Prostate gland (tissue), 2 donors: ENCODE measurements around the gene MTERF2. TPM values are rescaled to one million over a fixed set of nuclear protein-coding genes. Genes with fewer than 3 reads are reported as not detected.

Experiments used
- DNase-seq: peaks from one replicate; pipeline ENCODE4 v3.0.0-alpha.2; 2019; ENCODE audit warnings: low spot score
- H3K27ac ChIP-seq, 2 donors: fragments of 200-600 bp; sonication (generic); 2 replicates each; pipeline ENCODE4 v1.5.1; 2017 to 2019
- H3K27me3 ChIP-seq: fragments of 200-600 bp; sonication (generic); replicated peaks from 2 replicates; pipeline ENCODE4 v1.5.1; 2019; ENCODE audit not compliant: insufficient read depth
- H3K36me3 ChIP-seq, 2 donors: fragments of 200-600 bp; sonication (generic); 1 replicate in 1 of 2; 2 replicates in 1 of 2; pipeline versions ENCODE4 v1.5.1 to v1.8.1; 2017 to 2019
- H3K4me1 ChIP-seq: fragments of 200-600 bp; sonication (generic); replicated peaks from 2 replicates; pipeline ENCODE4 v1.5.1; 2019
- H3K4me3 ChIP-seq, 2 donors: fragments of 200-600 bp; sonication (generic); 2 replicates each; pipeline ENCODE4 v1.5.1; 2017 to 2019
- H3K9me3 ChIP-seq: fragments of 200-600 bp; sonication (generic); 2 replicates; pipeline ENCODE4 v1.5.1; 2017
- POLR2A ChIP-seq: fragments of 450-650 bp; IDR thresholded peaks from one replicate; pipeline ENCODE4 v1.6.1; 2016; ENCODE audit warnings: antibody characterized with exemption, mild to moderate bottlenecking
- POLR2AphosphoS5 ChIP-seq: sonication (generic); formaldehyde crosslinking; IDR thresholded peaks from one replicate; pipeline ENCODE4 v1.6.1; 2017; ENCODE audit warnings: antibody characterized with exemption
- WGBS: methylation state at CpG from one replicate; pipeline ENCODE4 v1.1.5; 2018; 5-methylcytosine and 5-hydroxymethylcytosine counted together
- intact Hi-C: fragments of 100-400 bp; cut with DNase I; formaldehyde crosslinking; loops from one replicate; pipeline ENCODE4 v1.14.2; 2022
- total RNA-seq, 2 donors: library from RNA; depleted of rRNA; stranded (reverse); fragments of >200 nt; gene quantifications; one replicate each; pipeline ENCODE4 v1.1.0, GENCODE V29; 2016
- TF ChIP-seq, protein P1 (sequence below), 4 experiments: fragments of 200-600 bp in 2 of 4; fragments of 450-650 bp in 2 of 4; sonication (generic) in 2 of 4; IDR thresholded peaks; 1 replicate in 3 of 4; 2 replicates in 1 of 4; pipeline ENCODE4 v1.5.1; 2016 to 2019; ENCODE audit warnings: antibody characterized with exemption in 4 of 4, mild to moderate bottlenecking in 2 of 4, moderate library complexity in 2 of 4

The MTERF2 gene
- total RNA-seq, 2 donors from 2014 or later, result 11.3 to 18.1 TPM

DNA sequence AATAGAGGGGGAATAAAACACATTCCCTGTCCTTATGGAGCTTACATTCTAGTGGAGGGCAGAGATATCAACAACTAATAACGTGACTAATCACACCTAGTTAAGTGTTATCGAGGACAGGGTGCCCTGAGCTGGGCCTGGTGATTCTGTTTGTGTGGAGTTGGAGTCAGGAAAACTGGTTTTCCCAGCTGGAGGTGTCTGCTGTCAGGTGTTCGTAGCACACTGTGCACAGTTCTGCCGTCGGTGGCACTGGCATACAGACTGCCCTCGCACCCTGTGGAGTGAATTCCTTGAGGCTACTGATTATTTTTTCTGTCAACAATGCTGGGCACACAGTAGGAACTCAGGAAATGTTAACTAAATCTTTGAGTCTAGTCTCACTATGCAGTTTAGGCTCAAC lies 900 bp upstream of the MTERF2 start:
- TF ChIP-seq POLR2AphosphoS5 (no peak), POLR2A (no peak)
- TF ChIP-seq, protein P1, sequence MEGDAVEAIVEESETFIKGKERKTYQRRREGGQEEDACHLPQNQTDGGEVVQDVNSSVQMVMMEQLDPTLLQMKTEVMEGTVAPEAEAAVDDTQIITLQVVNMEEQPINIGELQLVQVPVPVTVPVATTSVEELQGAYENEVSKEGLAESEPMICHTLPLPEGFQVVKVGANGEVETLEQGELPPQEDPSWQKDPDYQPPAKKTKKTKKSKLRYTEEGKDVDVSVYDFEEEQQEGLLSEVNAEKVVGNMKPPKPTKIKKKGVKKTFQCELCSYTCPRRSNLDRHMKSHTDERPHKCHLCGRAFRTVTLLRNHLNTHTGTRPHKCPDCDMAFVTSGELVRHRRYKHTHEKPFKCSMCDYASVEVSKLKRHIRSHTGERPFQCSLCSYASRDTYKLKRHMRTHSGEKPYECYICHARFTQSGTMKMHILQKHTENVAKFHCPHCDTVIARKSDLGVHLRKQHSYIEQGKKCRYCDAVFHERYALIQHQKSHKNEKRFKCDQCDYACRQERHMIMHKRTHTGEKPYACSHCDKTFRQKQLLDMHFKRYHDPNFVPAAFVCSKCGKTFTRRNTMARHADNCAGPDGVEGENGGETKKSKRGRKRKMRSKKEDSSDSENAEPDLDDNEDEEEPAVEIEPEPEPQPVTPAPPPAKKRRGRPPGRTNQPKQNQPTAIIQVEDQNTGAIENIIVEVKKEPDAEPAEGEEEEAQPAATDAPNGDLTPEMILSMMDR (IDR thresholded peaks at IDR 0.05), result no peak
- no peak overlapping the region for H3K4me3 ChIP-seq
- H3K27ac ChIP-seq, result peak overlapping the region; percentile 86 to 87
- H3K9me3 ChIP-seq, result no peaks in the 10 kb centered on the region
- H3K4me1 ChIP-seq, result peaks cover 5% of the 10 kb centered on the region
- H3K27me3 ChIP-seq, result no peaks in the 10 kb centered on the region
- peak; percentile 39 for DNase-seq
- H3K36me3 ChIP-seq, result no peaks in the 10 kb centered on the region
- intact Hi-C loops, result loop anchor here (1.0 to 2.0 kb wide), 2 partner anchors 31 to 105 kb away; partner anchors contain the start of gene CRY1
- 30% methylated on average over 6 of the region's 6 CpGs for WGBS

DNA sequence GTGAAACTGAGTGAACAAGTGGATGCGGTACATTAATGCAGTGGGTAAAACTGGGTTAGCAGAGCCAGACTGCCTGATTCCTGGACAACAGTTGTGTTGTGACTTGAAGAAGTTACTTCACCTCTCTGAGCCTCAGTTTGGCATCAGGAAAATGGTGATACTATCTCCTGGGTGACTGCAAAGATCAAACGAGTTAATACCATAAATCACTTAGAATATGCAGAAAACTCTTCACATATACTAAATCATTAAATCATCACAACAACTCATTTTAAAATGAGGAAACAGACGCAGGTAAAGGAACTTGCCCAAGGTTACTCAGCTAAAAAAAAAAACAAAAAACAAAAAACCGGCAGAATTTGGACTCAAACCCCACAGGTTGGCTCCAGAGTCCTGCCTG lies 811 bp downstream of the MTERF2 start:
- no peak for DNase-seq
- Histone ChIP-seq H3K36me3 (no peaks in the 10 kb centered on the region), H3K4me1 (peaks cover 5% of the 10 kb centered on the region), H3K27me3 (no peaks in the 10 kb centered on the region), H3K9me3 (no peaks in the 10 kb centered on the region), H3K4me3 (peak overlapping the region; percentile 55 to 60), H3K27ac (peak overlapping the region; percentile 86 to 87)
- intact Hi-C loops, result loop anchor here (2.0 kb wide), 1 partner anchor 29 kb away; no protein-coding TSS in a partner anchor
- 20% methylated on average over 4 of the region's 4 CpGs for WGBS
- TF ChIP-seq POLR2A (no peak), POLR2AphosphoS5 (no peak)
- TF ChIP-seq, protein P1 (IDR thresholded peaks at IDR 0.05), result no peak

DNA sequence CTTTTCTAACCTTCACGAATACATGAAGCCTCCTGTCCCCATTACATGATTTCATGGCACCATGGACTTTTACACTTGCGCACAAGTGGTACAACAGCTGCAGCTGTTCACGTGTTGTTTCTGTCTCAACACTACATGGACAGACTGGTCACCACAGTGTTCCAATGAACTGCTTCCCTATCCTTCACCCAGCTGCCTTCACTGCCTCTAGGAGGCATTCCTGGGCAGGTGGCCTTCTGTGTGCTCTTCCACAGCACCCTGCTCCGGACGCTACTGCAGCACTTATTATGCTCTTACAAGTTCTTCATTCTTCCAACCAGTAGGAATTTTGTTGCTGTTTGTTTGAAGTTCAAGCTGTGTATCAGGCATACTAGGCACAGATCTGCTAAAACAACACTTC lies 1.5 kb downstream of the MTERF2 start:
- no peaks in the 10 kb centered on the region for H3K27me3 ChIP-seq
- H3K36me3 ChIP-seq, result no peaks in the 10 kb centered on the region
- WGBS, result 92% methylated on average over 5 of the region's 5 CpGs
- no peaks in the 10 kb centered on the region for H3K9me3 ChIP-seq
- TF ChIP-seq, protein P1 (IDR thresholded peaks at IDR 0.05), result no peak
- TF ChIP-seq POLR2A, result no peak
- TF ChIP-seq POLR2AphosphoS5, result no peak
- no peak for DNase-seq
- H3K27ac ChIP-seq, result no peak overlapping the region
- peaks cover 5% of the 10 kb centered on the region for H3K4me1 ChIP-seq
- no peak overlapping the region for H3K4me3 ChIP-seq
- intact Hi-C loops, result no loop called here

DNA sequence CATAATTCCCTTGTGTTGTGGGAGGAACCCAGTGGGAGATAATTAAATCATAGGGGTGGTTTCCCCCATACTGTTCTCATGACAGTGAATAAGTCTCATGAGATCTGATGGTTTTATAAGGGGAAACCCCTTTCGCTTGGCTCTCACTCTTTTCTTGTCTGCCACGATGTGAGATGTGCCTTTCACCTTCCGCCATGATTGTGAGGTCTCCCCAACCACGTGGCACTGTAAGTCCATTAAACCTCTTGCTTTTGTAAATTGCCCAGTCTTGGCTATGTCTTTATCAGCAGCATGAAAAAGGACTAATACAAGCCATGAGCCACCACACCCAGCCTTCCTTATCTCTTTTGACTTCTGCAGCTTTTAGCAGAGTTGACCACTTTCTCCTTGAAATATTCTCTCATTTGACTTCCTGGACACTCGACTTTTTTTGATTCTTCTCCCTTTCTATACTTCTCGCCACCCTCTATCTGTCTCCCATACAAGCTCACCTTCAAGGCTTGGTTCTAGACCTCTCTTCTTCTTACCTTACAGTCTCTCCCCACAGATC lies 2.3 kb downstream of the MTERF2 start:
- no peak overlapping the region for H3K4me3 ChIP-seq
- no peaks in the 10 kb centered on the region for H3K9me3 ChIP-seq
- H3K36me3 ChIP-seq, result no peaks in the 10 kb centered on the region
- TF ChIP-seq POLR2A (no peak), POLR2AphosphoS5 (no peak)
- TF ChIP-seq, protein P1 (IDR thresholded peaks at IDR 0.05), result no peak
- WGBS, result 94% methylated on average over 6 of the region's 6 CpGs
- H3K27me3 ChIP-seq, result no peaks in the 10 kb centered on the region
- no peak overlapping the region for H3K27ac ChIP-seq
- no peak for DNase-seq
- H3K4me1 ChIP-seq, result peaks cover 5% of the 10 kb centered on the region
- intact Hi-C loops, result no loop called here

DNA sequence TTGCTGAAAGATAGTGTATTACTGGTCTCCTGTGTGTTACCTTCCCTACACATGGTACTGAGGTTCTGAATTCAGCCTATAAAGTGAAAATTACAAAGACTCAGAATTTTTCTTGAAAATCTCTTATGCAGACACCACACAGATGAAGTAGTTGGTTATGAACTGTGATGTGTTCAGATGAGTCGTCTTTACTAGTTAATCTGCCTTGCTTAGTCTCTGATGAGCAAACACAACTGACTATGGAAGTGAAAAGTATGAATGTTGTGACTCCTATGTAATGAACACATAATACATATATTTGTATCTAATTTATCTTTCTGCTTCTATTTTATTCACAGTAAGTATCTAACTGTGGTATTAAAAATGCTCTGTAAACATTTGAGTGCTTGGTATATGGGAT lies 4.7 kb downstream of the MTERF2 start:
- WGBS, result 78% methylated on average over 1 of the region's 1 CpG
- no peak for DNase-seq
- TF ChIP-seq, protein P1 (IDR thresholded peaks at IDR 0.05), result no peak
- no peak for TF ChIP-seq POLR2A
- TF ChIP-seq POLR2AphosphoS5, result no peak

More for the DNA sequence above, 4.7 kb downstream of the MTERF2 start:
- no peaks in the 10 kb centered on the region for H3K36me3 ChIP-seq
- no peaks in the 10 kb centered on the region for H3K9me3 ChIP-seq
- H3K27me3 ChIP-seq, result no peaks in the 10 kb centered on the region
- H3K27ac ChIP-seq, result no peak overlapping the region
- H3K4me1 ChIP-seq, result no peaks in the 10 kb centered on the region
- no peak overlapping the region for H3K4me3 ChIP-seq
- intact Hi-C loops, result no loop called here
